CD4-positive, alpha-beta T cell treated with Interleukin-6 for 4 hours (primary cell): ENCODE data around the gene PRR5L.

Experiments used
- DNase-seq: peaks from one replicate; pipeline ENCODE4 v3.0.0-alpha.2; 2020; ENCODE audit warnings: mixed read lengths

Gene PRR5L

GRCh38 chr11:36379653-36380052 is 83.6 kb downstream of the PRR5L start:
- no peak for DNase-seq

GRCh38 chr11:36380296-36381014 is 84.4 kb downstream of the PRR5L start:
- no peak for DNase-seq

- no peak for DNase-seq
Measured at GRCh38 chr11:36381015-36381360, 84.9 kb downstream of the PRR5L start.

GRCh38 chr11:36383195-36383594 is 87.1 kb downstream of the PRR5L start:
- no peak for DNase-seq

- DNase-seq: peak; percentile 23
Measured at GRCh38 chr11:36385121-36385970, 89.3 kb downstream of the PRR5L start.

- no peak for DNase-seq
Measured at GRCh38 chr11:36386411-36386810, 90.3 kb downstream of the PRR5L start.

GRCh38 chr11:36388071-36388470 is 92.0 kb downstream of the PRR5L start:
- DNase-seq: no peak

GRCh38 chr11:36388951-36389350 is 92.9 kb downstream of the PRR5L start:
- no peak for DNase-seq

GRCh38 chr11:36389811-36390210 is 93.7 kb downstream of the PRR5L start:
- DNase-seq: no peak

GRCh38 chr11:36390963-36391471 is 94.9 kb downstream of the PRR5L start:
- DNase-seq: no peak

- no peak for DNase-seq
Measured at GRCh38 chr11:36392196-36392595, 96.1 kb downstream of the PRR5L start.

- DNase-seq: peak; percentile 46
Measured at GRCh38 chr11:36394056-36394455, 98.0 kb downstream of the PRR5L start.

- DNase-seq: no peak
Measured at GRCh38 chr11:36394926-36395325, 98.8 kb downstream of the PRR5L start.

- no peak for DNase-seq
Measured at GRCh38 chr11:36395978-36396736, 100.1 kb downstream of the PRR5L start.

- DNase-seq: no peak
Measured at GRCh38 chr11:36398231-36398953, 102.3 kb downstream of the PRR5L start.

- DNase-seq: no peak
Measured at GRCh38 chr11:36399236-36399635, 103.1 kb downstream of the PRR5L start.

- DNase-seq: no peak
Measured at GRCh38 chr11:36399745-36400144, 103.7 kb downstream of the PRR5L start.

- peak; percentile 21 for DNase-seq
Measured at GRCh38 chr11:36400766-36401455, 104.8 kb downstream of the PRR5L start.

- DNase-seq: no peak
Measured at GRCh38 chr11:36402568-36403170, 106.6 kb downstream of the PRR5L start.

- DNase-seq: no peak
Measured at GRCh38 chr11:36403661-36404060, 107.6 kb downstream of the PRR5L start.

- no peak for DNase-seq
Measured at GRCh38 chr11:36404831-36405230, 108.7 kb downstream of the PRR5L start.
